Raji (cell line): ENCODE measurements around the gene LTB4R.

ENCODE experiments used
- POLR2A ChIP-seq: IDR thresholded peaks from 2 replicates; pipeline ENCODE4 v1.6.1; 2011; ENCODE audit warnings: low read depth, low read length, control low read depth; ENCODE audit not compliant: insufficient read depth

LTB4R gene

DNA sequence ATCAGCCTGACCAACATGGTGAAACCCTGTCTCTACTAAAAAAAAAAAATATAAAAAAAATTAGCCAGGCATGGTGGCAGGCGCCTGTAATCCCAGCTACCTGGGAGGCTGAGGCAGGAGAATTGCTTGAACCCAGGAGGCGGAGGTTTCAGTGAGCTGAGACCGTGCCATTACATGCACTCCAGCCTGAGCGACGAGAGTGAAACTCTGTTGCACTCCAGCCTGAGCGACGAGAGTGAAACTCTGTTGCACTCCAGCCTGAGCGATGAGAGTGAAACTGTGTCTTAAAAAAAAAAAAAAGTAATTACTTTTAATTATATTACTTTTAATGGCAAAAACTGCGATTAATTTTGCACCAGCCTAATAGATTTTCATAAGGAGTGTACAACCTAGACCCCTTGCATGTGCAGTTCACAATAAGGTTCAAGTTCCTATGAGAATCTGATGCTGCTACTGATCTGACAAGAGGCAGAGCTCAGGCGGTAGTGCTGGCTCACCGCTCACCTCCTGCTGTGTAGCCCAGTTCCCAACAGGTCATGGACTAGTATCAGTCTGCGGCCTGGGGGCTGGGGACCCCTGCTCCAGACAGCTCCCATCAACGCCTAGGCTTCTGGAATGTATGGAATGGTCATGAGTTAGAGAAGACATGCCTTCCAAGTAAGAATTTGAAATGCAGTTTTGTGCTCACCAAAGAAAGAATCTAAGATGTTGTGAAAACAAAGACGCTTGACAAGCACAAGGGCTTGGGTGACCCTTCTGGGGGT lies 10.1 kb downstream of the LTB4R start:
- TF ChIP-seq POLR2A: no peak

DNA sequence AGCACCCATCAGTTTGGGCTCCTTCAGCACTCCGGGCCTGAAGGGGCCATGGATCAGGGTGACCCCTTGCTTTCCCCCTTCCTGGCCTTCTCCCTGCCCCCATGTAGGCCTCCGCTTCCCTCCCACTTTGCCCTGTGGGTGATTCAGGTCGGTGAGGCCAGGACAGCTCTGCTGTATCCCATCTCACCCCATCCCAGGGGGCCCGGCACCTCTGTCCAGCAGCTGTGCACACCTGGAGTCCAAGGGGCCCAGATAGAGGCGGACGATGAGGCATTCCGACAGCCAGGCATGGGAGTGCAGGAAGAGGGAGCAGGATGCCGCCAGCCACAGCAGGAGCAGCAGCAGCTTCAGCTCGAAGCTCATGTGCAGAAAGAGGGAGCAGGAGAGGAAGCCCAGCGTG lies 11.4 kb downstream of the LTB4R start:
- no peak for TF ChIP-seq POLR2A

DNA sequence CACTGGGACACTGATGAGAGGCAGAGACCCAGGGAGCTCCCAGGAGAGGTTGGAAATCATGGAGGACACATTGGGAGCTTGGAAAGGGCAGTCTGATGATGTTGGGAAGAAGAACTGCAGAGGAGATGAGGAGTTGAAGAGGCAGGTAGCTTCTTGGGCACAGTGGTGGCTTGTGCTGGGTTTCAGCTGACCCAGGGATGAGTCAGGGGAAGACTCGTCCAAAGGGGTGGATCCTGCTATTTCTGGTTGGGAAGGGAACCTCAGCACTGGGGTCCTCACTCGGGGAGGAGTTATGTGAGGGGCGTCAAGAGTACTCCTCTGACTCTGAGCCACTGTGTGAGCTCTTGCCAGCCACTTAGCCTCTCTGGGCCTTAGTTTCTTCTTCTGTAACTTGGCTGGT lies 12.0 kb downstream of the LTB4R start:
- no peak for TF ChIP-seq POLR2A

DNA sequence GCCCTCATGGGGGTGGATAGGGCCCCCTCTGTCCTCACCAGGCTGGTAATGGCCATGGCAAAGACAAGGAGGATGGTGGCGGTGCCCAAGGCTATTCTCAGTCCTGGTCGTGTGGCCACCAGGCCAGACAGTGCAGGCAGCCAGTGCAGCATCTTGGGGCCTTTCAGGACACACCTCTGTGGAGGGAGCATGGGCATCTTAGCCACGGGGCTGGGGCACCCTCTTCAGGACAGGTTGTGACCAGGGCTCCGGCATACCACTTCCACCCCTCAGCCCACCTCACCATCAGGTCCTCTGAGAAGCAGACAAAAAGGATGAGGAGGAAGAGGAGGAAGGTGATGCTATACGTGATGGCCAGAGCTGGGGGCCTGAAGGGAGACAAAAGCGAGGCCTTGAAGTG lies 12.7 kb downstream of the LTB4R start:
- TF ChIP-seq POLR2A: no peak

DNA sequence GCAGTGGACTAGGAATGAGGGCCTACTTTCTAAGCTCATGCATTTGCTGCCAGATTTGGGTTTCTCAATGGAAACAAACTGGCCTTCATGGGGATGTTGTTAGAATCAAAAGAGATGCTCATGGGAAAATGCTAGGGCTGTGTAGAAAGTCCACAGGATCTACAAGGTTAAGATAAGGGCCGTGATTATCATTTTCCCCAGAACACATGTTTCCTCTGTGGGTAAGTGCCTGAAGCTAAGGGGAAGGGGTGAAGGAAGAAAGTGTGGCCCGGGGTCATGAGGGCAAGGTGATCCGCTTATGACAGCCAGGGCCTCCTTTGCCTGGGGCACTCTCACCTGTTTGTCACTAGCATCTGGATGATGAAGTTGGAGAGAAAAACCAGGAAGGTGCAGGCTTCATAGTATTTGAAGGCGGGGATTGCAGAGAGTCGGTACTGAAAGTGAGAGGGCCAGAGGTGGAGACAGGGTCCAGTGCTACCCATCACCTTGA lies 13.8 kb downstream of the LTB4R start:
- no peak for TF ChIP-seq POLR2A

DNA sequence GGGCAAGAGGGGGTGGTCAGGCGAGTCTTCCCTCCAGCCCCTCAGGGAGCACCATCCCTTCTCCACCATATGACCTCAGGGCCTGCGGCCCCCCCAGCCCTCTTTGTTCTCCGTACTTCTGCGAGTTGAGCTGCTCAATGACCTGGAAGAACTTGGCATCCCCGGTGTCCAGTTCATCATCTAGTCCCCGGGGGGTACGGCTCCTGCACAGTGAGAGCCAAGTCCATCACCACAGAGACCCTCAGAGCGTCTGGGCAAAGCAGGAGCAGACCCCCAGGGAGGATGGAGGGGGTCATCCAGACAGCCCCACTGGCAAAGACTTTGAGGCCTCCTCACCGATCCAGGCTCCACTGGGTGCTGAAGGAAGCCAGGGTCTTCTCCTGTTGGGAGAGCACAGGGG lies 14.7 kb downstream of the LTB4R start:
- no peak for TF ChIP-seq POLR2A

DNA sequence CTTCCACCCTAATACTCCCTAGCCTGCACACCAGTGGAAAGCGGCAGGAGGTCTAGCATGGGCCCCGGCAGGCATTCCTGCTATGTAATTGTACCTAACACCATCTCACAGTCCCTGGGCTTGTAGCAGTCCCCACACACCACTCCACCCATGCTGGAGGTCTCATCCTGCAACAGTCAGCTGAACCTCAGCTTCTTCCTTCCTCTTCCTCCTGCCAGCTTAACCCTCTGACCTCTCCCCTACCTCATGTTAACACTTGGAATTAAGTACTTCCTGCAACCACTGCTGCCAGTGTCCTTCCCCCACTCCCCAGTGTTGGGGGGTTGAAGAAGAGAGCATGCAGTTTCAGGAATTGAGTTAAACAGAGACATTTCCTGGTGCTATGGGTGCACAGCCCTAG lies 16.0 kb downstream of the LTB4R start:
- no peak for TF ChIP-seq POLR2A

DNA sequence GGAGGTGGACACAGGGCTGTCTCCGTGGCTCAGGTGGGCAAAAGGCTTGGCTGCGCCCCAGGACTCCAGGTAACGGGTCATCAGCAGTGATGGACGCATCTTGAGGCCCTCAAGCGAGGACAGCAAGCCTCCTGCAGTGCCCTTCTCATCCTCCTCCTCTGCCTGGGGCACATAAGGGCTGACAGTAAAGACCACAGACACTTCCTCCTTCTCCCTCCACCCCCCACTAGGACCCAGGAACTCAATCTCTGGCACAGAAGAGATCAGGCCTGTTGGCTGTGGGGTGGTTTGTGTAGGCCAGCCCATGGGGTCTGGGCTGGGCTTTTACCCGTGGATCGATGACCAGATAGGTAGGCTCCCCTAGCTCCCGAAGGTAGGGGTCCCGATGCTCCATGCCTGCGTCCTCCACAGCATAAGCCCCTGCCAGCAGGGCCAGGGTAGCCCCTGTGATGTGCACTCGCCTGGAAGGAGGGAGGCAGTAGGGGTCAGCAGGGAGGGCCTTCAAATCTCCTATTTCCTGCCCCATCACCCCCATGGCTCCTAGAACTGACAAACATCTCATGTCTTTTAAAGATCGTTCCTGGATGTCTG lies 17.9 kb downstream of the LTB4R start:
- TF ChIP-seq POLR2A: no peak

DNA sequence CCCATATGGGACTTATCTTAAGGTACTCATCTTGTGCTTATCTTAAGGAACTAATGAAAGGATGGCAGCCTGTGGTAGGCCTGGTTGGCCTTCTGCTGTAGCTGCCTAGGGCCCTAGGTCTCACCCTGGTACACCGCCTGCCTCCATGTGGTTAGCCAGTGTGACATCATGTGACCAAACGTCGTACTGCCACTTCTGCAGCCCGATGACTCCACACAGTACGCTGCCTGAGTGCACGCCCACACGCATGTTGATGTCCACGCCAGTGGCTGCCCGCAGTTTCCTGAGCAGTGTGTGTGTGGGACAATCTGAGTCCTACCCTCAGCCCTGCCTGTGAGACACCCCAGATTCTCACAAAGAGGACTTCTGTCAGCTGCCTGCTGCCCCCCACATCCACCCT lies 18.4 kb downstream of the LTB4R start:
- no peak for TF ChIP-seq POLR2A

DNA sequence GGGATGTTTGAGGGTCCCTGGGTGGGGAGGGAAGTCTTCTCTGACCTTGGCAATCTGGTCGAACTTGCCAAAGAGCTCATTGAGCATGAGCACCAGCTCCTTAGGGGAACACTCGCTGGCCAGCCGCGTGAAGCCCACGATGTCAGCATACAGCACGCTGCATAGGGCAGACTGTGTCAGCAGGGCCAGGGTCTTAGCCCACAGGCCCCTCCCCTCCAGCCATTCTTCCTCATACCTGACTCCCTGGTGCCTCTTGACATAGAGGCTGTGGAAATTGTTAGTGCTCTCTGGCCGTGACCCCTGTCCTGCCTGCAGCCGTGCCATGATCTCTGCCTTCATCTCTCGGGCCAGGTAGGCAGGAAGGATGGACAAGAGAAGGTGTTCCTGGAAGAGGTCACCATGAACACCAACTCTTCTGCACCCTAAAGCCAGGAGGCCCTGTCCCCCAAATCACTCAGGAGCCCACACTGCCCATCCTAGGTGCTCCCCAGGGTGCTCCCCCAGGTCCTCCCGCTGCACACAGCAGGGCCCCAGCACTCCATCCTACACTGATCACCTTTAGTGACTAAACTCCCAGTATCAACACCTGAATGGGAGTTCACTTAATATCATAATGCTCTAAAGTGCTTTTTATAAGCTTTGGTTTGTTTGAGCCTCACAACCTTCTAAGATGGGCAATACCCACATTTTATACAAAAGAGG lies 19.8 kb downstream of the LTB4R start:
- no peak for TF ChIP-seq POLR2A

DNA sequence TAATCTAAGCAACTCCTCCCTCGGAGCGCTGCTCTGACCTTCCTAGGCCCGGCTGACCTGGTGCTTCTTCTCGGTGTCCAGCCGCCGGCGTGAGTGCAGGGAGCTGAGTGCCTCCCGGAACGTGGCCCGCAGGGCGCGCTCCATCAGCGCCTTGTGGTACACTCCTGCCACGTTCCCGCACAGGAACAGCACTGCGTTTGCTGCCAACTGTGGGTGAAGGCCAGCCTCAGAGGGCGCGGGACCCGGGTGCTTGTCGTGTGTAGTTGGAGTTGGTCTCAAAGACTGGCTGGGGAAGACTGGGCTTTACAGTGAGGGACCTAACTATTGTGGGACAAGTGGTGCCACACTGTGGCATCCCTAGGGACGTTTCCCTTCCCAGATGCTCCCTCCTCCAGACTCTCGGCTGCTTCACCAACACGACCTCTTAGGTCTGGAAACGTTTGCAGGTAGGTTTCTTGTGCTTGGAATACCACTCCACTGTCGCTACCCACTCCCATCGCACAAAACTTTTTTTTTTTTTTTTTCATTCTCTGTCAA lies 20.5 kb downstream of the LTB4R start:
- TF ChIP-seq POLR2A: no peak

DNA sequence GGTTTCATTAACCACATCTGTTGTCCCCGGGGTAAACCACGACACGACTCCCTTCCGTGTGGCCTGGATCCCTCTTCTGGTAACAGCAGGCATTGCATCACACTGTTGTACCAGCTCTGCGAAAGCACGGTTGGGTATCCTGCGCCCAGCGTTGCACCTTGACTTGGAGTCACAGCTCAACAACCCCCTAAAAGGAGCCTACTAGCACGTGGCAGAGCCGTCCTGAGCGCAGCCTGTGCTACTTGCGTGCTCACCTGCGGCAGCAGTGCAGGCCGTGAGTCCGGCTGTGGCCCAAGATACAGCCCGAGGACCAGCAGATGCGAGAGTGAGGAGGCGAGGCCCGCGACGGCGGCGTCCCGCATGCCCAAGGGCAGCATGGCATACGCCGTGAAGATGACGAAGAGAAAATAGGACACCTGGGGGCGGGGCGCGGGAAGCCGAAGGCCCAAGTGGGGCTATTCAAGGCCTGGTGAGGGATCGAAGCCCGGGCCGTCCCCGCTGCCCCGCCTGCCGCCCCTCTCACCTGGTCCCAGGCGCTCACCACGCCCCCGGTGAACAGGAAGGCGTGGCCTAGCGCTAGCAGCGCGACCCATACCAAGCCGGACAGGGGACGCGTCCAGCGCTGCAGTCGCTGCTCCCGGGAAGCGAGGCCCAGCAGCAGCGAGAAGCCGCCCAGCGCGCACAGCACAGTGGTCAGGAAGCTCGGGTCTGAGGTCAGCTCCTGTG lies 21.1 kb downstream of the LTB4R start:
- no peak for TF ChIP-seq POLR2A

DNA sequence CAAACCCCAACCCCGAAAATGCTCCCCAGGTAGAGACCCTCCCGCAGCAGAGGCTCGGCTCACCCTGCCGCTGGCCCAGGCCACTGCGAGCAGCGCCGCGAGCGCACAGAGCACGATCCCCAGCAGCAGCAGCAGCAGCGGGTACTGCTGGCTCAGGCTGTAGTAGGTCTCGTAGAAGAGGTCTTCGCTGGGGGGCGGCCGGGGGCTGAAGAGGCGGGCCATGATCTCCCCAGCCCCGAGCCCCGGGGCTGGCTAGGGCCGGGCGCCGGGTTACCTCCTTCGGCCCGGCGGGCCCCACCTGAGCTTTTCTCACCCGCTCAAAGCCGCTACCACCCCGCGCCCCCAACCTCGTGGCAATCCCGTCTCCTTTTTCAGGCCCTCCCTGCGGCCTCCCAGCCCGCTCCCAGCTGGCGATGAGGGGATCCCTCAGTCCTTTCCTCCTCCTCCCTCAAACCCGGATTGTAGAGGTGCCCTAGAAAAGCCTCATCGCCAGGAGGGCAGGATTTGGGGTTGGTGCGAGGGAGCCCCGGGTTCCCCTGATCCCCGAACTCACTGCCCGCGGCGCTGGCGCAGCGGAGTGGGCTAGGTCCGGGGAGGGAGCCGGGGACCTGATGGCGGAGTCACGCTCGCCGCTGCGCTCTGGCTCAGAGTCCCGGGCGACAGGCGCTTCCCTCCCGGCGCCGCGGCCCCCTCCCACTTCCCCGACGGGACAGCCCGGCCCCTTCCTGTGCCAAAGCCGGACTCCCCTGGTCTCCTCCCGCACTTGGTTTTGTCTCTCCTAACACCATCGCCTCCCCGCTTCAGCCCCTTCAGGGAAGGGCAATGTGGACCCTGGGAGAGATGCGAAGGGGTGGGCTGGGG lies 23.4 kb downstream of the LTB4R start, which contains the start of gene ADCY4:
Gene ADCY4 (minus strand): TSS at position 641 of the 861 bp plus-strand sequence. CDS start 419 bp downstream, at position 222.
- no peak for TF ChIP-seq POLR2A
